ENCODE data around the gene TAS1R3. TPM values are rescaled to one million over a fixed set of nuclear protein-coding genes. Genes with fewer than 3 reads are reported as not detected.
A peak's percentile ranks its signal among the peaks of the same experiment; 100 is the strongest.

TAS1R3 gene
- total RNA-seq, 2 experiments from 2014 or later, result 0.99 to 1.1 TPM

DNA sequence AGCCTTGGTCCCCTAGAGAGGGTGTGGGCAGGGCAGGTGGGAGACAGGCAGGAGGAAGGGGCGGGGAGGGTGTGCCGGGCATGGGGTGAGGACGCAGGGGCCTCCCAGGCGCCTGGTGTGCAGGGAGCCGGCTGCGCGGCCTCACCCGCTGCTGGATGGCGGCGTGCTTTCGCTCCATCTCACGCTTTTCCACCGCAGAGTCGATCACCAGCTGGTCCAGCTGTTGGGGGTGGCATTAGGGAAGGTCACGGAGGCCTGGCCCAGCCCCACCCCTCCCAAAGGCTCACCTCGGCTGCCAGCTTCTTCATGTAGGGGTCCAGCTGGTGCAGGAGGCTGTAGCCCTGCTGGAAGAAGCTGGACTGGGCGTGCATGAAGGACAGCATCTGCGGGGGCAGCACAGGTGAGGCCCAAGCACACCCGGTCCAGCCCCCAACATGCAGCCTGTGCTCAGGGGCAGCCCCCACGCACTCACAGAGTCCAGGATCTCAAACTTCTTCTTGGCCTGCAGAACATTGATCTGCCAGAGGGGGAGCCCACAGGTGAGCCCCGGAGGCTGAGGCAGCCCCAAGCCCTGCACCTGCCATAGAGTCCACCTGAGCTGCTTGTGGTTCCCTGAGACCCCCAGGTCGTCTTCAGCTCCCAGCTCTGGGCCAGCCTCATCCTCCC, 31.3 kb upstream of the TAS1R3 start:
- peak; percentile 48 for DNase-seq (ENCODE audit: low spot score)
- ChIA-PET POLR2A (no interaction called here), CTCF (ENCODE audit: unreplicated experiment) (interaction anchor here (1.3 kb wide), 1 partner anchor 8 kb away, joined by 3 read pairs; no protein-coding TSS in a partner anchor)
- Histone ChIP-seq H3K9me2 (ENCODE audit: insufficient read depth, low read length) (no peaks in the 10 kb centered on the region), H3K27ac (ENCODE audit: low read depth, low read length, poor library complexity, severe bottlenecking) (no peak overlapping the region), H3K36me3 (ENCODE audit: insufficient read depth, low read length) (no peaks in the 10 kb centered on the region), H2AFZ (ENCODE audit: low read length) (no peak overlapping the region), H4K20me1 (ENCODE audit: insufficient read depth, low read length) (no peaks in the 10 kb centered on the region), H3K4me2 (ENCODE audit: low read length) (no peak overlapping the region), H3K4me3 (ENCODE audit: low read depth, low read length, poor library complexity, severe bottlenecking) (no peak overlapping the region), H3K9me3 (ENCODE audit: low read length) (no peaks in the 10 kb centered on the region), H3K79me2 (ENCODE audit: insufficient read depth, low read depth, low read length) (no peaks in the 10 kb centered on the region), H3K4me1 (ENCODE audit: insufficient read depth, low read length, poor library complexity, severe bottlenecking) (peaks cover 1% of the 10 kb centered on the region)
- intact Hi-C loops (cut with micrococcal nuclease; ENCODE audit: unreplicated experiment), result no loop called here
- TF ChIP-seq CTCF (conservative IDR thresholded peaks at IDR 0.05; ENCODE audit: low read length), result peak; percentile 69
- TF ChIP-seq EZH2phosphoT487 (IDR thresholded peaks at IDR 0.05; ENCODE audit: borderline replicate concordance, low read depth, low read length), result no peak
- BruUV-seq (replicated peaks), result no TSS peak

DNA sequence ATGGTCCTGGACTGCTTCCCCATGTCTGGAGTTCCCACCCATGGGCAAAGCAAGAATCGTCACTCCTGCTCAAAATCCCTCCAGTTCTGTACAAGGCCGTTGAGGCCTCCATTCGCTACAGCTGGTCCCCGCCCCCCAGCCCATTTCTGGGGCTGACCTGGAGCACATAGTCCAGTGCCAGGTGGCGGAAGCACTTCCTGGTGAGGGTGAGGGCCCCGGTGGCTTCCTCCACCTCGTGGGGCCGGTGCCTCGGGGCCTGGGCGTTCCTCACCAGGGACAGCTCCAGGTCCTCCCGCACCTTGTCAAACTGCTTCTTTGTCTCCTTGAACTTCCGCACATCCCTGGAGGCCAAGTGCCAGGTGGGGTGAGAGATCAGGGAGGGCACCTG, 30.7 kb upstream of the TAS1R3 start:
- BruUV-seq (replicated peaks), result no TSS peak
- CTCF ChIA-PET (ENCODE audit: unreplicated experiment), result interaction anchor here (1.3 kb wide), 1 partner anchor 9 kb away, joined by 3 read pairs; no protein-coding TSS in a partner anchor

More for the DNA sequence above, 30.7 kb upstream of the TAS1R3 start:
- no peaks in the 10 kb centered on the region for H3K79me2 ChIP-seq (ENCODE audit: insufficient read depth, low read depth, low read length)
- no peaks in the 10 kb centered on the region for H3K9me3 ChIP-seq (ENCODE audit: low read length)
- H3K36me3 ChIP-seq (ENCODE audit: insufficient read depth, low read length), result no peaks in the 10 kb centered on the region
- H3K27ac ChIP-seq (ENCODE audit: low read depth, low read length, poor library complexity, severe bottlenecking), result no peak overlapping the region
- H2AFZ ChIP-seq (ENCODE audit: low read length), result no peak overlapping the region
- POLR2A ChIA-PET, result no interaction called here
- H3K9me2 ChIP-seq (ENCODE audit: insufficient read depth, low read length), result no peaks in the 10 kb centered on the region
- no peak for DNase-seq (ENCODE audit: low spot score)
- H3K4me3 ChIP-seq (ENCODE audit: low read depth, low read length, poor library complexity, severe bottlenecking), result no peak overlapping the region
- intact Hi-C loops (cut with micrococcal nuclease; ENCODE audit: unreplicated experiment), result no loop called here
- no peaks in the 10 kb centered on the region for H4K20me1 ChIP-seq (ENCODE audit: insufficient read depth, low read length)
- H3K4me2 ChIP-seq (ENCODE audit: low read length), result no peak overlapping the region
- TF ChIP-seq EZH2phosphoT487 (IDR thresholded peaks at IDR 0.05; ENCODE audit: borderline replicate concordance, low read depth, low read length) (no peak), CTCF (conservative IDR thresholded peaks at IDR 0.05; ENCODE audit: low read length) (peak; percentile 43; the same call in 1 of the 2 replicates)
- H3K4me1 ChIP-seq (ENCODE audit: insufficient read depth, low read length, poor library complexity, severe bottlenecking), result peaks cover 6% of the 10 kb centered on the region

Data from OCI-LY7 (cell line).